ENCODE results near the gene C1orf21.

C1orf21 gene

DNA sequence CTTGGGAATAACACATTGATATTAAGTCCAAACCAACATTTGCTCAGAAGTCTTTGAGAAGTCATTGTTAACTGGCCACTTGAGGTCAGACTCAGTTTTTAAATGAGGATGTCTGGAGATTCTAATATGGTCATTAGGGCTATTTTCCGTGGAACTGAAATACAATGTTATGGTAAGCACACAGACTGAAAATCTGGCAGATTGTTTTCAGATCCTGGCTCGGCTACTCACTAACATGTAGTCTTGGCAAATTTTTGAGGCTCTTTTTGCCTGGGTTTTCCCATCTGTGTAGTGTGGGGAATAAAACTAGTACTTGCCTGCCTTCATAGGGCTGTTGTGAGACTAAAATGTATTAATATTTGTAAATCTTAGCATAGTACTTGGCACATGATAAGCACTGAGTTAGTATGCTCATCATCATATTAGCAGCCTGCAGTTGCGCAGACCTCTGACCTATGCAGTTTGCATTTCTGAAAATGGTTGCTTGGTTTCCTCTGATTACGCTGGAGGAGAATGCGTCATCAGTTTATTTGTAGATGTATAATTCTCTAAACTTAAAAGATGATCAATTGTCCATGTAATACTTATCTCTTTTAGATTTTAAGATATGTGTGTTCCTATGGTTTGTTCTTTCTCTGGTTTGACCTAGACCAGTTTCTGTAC is 100.8 kb downstream of the C1orf21 start:
- in situ Hi-C loops (cut with HindIII; ENCODE audit: low sequenced_read_pairs) = no loop called here
- TF ChIP-seq, protein P1, sequence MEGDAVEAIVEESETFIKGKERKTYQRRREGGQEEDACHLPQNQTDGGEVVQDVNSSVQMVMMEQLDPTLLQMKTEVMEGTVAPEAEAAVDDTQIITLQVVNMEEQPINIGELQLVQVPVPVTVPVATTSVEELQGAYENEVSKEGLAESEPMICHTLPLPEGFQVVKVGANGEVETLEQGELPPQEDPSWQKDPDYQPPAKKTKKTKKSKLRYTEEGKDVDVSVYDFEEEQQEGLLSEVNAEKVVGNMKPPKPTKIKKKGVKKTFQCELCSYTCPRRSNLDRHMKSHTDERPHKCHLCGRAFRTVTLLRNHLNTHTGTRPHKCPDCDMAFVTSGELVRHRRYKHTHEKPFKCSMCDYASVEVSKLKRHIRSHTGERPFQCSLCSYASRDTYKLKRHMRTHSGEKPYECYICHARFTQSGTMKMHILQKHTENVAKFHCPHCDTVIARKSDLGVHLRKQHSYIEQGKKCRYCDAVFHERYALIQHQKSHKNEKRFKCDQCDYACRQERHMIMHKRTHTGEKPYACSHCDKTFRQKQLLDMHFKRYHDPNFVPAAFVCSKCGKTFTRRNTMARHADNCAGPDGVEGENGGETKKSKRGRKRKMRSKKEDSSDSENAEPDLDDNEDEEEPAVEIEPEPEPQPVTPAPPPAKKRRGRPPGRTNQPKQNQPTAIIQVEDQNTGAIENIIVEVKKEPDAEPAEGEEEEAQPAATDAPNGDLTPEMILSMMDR (IDR thresholded peaks at IDR 0.05; ENCODE audit: low read depth, low read length) = no peak
- DNase-seq (ENCODE audit: low read depth, low spot score) = no peak
- no peak overlapping the region for H3K4me3 ChIP-seq (ENCODE audit: low read depth, low read length)

DNA sequence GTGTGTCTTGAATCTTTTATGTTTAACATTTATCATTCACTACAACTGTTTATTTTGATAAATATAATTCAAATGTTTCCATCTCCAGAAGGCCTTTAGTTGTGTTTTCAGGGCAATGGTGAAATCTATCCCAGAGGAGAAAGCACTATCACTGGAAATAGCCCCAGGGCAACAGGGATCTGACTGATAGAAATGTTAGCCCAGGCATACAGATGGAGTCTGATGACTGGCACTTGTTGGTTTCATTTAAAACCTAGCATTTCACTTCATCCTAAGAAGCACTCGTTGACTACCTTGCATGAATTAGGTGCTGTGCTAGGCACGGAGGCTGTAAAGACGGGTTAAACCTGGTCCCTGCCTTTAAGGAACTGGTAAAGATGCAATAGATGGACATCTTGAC is 103.1 kb downstream of the C1orf21 start:
- in situ Hi-C loops (cut with HindIII; ENCODE audit: low sequenced_read_pairs) = no loop called here
- TF ChIP-seq, protein P1 (IDR thresholded peaks at IDR 0.05; ENCODE audit: low read depth, low read length) = no peak
- DNase-seq (ENCODE audit: low read depth, low spot score) = no peak
- H3K4me3 ChIP-seq (ENCODE audit: low read depth, low read length) = no peak overlapping the region

DNA sequence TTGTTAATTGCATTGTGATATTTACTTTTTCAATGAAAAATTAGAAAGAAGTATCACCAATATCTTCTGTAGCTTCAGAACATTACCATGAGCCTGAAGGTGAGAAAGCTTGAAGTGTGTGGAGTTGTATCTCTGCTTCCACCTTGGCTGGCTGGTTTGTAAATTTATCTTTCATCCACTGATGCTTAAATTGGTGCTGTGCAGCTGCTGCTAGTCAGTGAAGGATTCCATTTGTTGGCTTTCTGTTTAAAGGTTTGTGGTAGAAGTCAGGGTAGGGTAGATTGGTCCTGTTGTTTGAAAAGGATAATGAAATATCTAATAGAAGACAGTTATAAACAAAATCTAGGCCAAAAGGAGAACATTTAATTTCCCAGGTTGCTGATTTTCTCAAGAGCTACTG is 105.7 kb downstream of the C1orf21 start:
- DNase-seq (ENCODE audit: low read depth, low spot score) = no peak
- no peak overlapping the region for H3K4me3 ChIP-seq (ENCODE audit: low read depth, low read length)
- TF ChIP-seq, protein P1 (IDR thresholded peaks at IDR 0.05; ENCODE audit: low read depth, low read length) = no peak
- in situ Hi-C loops (cut with HindIII; ENCODE audit: low sequenced_read_pairs) = no loop called here

DNA sequence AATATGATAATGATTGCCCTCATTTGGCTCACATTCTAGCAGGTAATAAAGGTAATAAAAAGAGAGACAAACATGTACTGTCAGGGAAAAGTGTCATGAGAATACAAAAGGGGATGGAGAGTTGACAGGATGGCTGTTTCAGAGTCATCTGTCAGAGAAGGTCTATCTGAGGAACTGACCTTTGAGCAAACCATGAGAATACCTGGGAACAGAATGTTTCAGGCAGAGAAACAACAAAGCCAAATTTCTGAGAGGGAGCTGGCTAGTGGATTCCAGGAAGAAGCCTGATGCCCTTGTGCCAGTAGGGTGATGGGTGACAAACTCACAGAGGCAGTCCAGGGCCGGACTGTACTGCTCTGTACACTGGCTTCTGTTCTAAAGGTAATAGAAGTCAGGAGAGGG is 107.2 kb downstream of the C1orf21 start:
- TF ChIP-seq, protein P1 (IDR thresholded peaks at IDR 0.05; ENCODE audit: low read depth, low read length) = no peak
- in situ Hi-C loops (cut with HindIII; ENCODE audit: low sequenced_read_pairs) = no loop called here
- H3K4me3 ChIP-seq (ENCODE audit: low read depth, low read length) = no peak overlapping the region
- DNase-seq (ENCODE audit: low read depth, low spot score) = no peak

DNA sequence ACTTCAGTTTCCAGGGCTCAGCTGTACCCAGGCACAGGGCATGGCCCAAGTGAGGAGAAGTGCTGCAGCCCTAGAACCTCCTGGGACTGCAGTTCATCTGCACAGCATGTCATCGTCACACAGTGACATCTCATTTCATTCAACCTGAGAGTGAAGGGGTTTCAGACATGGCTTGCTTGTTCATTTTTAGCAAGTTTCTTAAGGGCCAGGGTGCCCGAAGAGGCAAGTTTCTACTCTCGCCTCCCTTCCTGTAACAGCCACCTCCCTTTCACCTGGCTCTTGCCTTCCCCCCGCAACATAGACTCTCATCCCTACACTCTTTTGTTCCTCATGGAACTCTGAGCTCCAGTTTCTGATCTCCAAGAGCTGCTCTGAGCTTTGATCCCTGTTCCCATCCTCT is 108.1 kb downstream of the C1orf21 start:
- no peak overlapping the region for H3K4me3 ChIP-seq (ENCODE audit: low read depth, low read length)
- TF ChIP-seq, protein P1 (IDR thresholded peaks at IDR 0.05; ENCODE audit: low read depth, low read length) = no peak
- in situ Hi-C loops (cut with HindIII; ENCODE audit: low sequenced_read_pairs) = no loop called here
- no peak for DNase-seq (ENCODE audit: low read depth, low spot score)

DNA sequence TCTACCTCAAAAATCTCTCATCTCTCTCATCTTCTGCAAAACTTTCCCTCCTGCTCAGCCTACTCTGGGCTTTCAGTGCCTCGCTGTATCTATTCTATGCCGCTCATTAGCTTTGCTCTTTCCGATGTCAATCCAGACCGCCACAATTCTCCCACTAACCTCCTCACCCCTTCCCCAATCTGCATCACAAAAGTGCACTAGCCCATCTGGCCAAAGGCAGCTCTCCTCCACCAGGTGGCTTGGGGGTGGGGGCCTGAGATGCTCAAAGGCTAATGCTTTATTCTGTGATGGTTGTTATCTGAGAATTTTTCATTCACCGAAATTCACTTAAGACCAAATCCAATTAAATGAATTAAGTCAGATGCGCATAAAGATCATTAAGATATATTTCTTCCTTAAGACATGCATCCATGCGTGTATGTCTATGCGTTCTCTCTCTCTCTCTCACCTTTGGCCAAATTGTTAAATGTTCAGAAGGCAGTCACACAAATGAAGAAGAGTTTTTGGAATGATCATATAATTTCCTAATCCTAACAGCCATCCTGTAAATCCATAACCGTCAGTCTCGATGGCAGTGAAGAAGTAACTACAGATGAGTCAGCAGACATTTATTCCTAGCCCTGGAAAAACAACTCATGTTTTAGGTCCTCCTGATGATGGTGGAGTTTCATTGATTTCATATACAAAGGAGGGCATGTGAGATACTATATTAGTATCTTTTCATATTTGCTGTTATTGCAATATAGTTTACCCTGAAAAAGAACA is 111.3 kb downstream of the C1orf21 start:
- no peak for DNase-seq (ENCODE audit: low read depth, low spot score)
- TF ChIP-seq, protein P1 (IDR thresholded peaks at IDR 0.05; ENCODE audit: low read depth, low read length) = peak; percentile 4
- no peak overlapping the region for H3K4me3 ChIP-seq (ENCODE audit: low read depth, low read length)
- in situ Hi-C loops (cut with HindIII; ENCODE audit: low sequenced_read_pairs) = no loop called here

Measured in astrocyte of the spinal cord (primary cell).